ENCODE results near the gene ARHGAP30.

ARHGAP30 gene

DNA sequence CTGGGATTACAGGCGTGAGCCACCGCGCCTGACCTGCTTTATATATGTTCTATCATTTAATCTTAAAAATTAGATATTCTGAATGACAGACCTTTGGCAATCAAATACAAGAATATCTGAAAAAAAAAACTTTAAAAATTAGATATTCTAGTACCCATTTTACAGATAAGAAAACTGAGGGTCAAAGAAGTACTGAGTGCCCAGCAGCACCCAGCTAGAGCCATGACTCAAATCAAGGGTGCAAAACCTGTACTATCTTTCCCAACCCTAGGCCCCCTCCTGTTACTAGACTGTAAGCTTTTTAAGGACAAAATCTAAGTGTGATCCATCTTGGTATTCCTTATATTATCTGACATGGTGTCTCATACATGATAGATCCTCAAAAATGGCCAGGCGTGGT is 8.3 kb downstream of the ARHGAP30 start:
- FAIRE-seq (no peak), DNase-seq (ENCODE audit: insufficient read length) (no peak)
- TF ChIP-seq POLR2AphosphoS5 (IDR thresholded peaks at IDR 0.05; ENCODE audit: low read depth, low read length) (no peak), TAF1 (IDR thresholded peaks at IDR 0.05; ENCODE audit: borderline replicate concordance, low read depth, low read length) (no peak), POLR2A (IDR thresholded peaks at IDR 0.05; ENCODE audit: low read depth, low read length) (no peak)

DNA sequence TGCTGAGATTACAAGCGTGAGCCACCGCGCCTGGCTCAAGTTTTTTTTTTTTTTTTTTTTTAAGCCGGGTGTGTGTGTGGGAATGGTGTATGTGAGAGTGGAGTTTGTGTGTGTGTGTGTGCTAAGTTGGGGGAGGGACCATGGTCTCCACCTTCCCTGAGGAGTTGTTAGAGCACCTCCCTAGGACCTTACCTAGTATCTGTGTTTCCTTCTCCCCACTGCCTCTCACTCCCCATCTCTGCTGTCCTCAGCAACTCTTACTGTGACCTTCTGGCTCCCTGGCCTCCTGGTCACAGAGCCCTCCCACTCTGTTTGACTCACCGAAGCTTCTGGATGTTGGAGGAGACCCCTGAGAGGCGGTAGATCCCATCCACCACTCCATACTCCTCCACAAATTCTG is 10.4 kb downstream of the ARHGAP30 start:
- TF ChIP-seq POLR2A (IDR thresholded peaks at IDR 0.05; ENCODE audit: low read depth, low read length) (no peak), POLR2AphosphoS5 (IDR thresholded peaks at IDR 0.05; ENCODE audit: low read depth, low read length) (no peak), TAF1 (IDR thresholded peaks at IDR 0.05; ENCODE audit: borderline replicate concordance, low read depth, low read length) (no peak)
- FAIRE-seq: no peak

DNA sequence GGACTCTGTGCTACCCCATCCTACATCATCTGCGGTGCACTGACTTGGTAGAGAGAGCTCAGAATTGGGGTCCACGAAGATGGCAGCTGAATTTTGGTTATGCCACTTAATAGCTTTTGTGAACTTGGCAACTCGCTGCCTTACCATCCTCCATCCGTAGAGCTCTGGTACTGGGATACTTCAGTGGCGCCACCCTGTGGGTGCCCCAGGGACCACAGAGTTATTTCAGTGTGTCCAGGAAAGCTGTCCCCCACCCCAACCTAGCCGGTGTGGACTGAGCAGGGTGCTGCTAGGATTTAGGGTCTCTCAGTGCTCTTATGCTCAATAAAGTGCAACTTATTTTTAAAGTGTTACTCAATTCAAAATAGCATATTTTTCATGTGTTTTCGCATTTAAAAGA is 14.9 kb downstream of the ARHGAP30 start:
- TF ChIP-seq TAF1 (IDR thresholded peaks at IDR 0.05; ENCODE audit: borderline replicate concordance, low read depth, low read length) (no peak), POLR2A (IDR thresholded peaks at IDR 0.05; ENCODE audit: low read depth, low read length) (no peak), POLR2AphosphoS5 (IDR thresholded peaks at IDR 0.05; ENCODE audit: low read depth, low read length) (no peak)
- no peak for FAIRE-seq
- no peak for DNase-seq (ENCODE audit: insufficient read length)

More for the DNA sequence above, 10.4 kb downstream of the ARHGAP30 start:
- no peak for DNase-seq (ENCODE audit: insufficient read length)

DNA sequence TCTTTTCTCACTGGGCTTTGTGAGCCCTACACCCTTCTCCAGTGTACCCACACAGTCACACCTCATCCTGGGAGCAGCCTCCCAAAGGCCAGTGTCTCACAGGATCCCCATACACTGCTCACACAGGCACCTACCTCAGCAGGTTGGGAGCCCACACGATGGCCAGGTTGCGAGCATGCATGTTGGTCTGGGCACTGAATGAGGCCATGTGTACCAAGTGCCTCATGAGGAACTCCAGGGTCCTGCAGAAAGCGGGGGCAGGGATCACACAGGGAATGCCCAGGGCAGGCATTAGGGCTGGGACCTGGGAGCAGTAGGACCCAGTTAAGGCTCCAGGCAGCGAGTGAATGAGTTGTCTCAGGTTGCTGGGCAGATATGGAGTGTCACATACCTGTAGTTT is 15.5 kb downstream of the ARHGAP30 start:
- DNase-seq (ENCODE audit: insufficient read length) (no peak), FAIRE-seq (no peak)
- no peak for TF ChIP-seq POLR2A (IDR thresholded peaks at IDR 0.05; ENCODE audit: low read depth, low read length)
- TF ChIP-seq TAF1 (IDR thresholded peaks at IDR 0.05; ENCODE audit: borderline replicate concordance, low read depth, low read length): no peak
- no peak for TF ChIP-seq POLR2AphosphoS5 (IDR thresholded peaks at IDR 0.05; ENCODE audit: low read depth, low read length)

DNA sequence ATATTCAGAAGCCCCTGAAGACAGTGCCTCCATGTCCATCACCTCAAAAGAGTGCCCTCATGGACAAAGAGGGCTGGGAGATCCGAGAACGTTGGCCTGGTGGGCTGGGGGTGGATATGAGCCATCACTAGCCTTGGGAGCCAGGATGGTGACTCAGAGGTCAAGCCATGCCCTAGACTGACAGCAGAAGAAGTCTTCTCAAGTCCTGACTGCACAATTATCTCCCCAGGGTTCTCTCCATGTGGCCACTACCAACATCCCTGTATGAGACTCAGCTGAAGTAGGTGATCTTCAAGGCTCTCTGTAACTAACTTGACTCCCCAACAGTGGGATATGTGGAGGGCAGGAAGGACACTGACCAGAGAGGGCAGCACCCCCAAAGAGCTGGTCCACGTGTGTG is 16.8 kb downstream of the ARHGAP30 start:
- FAIRE-seq: no peak
- no peak for TF ChIP-seq POLR2AphosphoS5 (IDR thresholded peaks at IDR 0.05; ENCODE audit: low read depth, low read length)
- no peak for DNase-seq (ENCODE audit: insufficient read length)

DNA sequence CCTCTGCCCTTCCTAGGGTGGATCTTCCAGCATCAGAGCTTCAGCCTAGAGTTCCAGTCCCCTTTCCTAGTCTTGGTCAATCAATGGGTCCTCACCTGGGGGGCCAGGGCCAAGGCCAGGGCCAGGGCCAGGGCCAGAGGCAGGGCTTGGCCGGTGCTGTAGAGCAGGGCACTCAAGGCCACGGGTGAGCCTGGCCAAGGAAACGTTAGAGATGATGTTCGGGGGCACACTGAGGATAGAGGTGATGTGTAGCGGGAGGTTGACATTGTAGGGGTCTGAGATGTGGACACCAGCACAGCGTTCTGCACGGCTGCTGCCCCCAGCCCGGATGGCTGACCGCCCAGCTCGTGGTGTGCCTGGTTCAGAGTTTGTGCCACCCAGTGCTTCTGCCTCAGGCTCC is 18.5 kb downstream of the ARHGAP30 start:
- FAIRE-seq (no peak), DNase-seq (ENCODE audit: insufficient read length) (no peak)
- no peak for TF ChIP-seq POLR2AphosphoS5 (IDR thresholded peaks at IDR 0.05; ENCODE audit: low read depth, low read length)
- TF ChIP-seq POLR2A (IDR thresholded peaks at IDR 0.05; ENCODE audit: low read depth, low read length): no peak
- TF ChIP-seq TAF1 (IDR thresholded peaks at IDR 0.05; ENCODE audit: borderline replicate concordance, low read depth, low read length): no peak

DNA sequence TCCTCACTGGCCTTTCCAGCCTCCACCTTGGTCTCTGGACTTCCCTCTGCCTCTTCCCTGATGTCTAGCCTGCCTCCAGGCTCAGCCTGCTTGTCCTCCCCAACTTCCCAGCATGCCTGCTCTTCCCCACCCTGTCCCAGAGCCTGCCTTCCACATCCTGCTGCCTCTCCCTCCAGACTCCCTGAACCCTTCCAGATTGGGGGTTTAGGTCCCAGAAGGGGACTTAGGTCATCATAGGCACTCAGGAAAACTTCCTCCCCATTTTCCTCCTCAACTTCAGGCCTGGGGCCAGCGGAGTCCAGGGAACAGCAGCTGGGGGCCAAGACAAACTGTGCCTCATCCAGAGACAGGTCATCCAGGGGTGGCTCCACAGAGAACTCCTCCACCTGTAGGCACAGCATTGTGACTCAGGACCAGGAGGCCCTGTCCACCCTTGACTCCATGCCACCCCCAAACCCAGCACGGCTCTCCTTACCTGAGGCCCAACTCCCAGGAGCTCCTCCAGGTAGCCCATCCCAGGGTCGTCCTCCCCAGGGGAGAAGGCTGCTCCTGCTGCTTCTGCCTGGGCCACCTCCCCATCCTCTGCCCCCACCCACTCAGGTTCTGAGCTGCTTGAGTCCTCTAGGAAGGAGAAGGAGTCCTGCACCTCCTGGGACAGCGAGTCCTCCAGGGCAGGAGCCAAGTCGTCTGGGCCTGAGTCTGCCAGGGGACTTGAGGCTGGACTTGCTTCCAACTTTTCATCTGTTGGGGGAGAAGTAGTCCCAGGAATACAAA is 20.6 kb downstream of the ARHGAP30 start:
- no peak for DNase-seq (ENCODE audit: insufficient read length)
- TF ChIP-seq TAF1 (IDR thresholded peaks at IDR 0.05; ENCODE audit: borderline replicate concordance, low read depth, low read length) (no peak), POLR2AphosphoS5 (IDR thresholded peaks at IDR 0.05; ENCODE audit: low read depth, low read length) (no peak), POLR2A (IDR thresholded peaks at IDR 0.05; ENCODE audit: low read depth, low read length) (no peak)
- no peak for FAIRE-seq

DNA sequence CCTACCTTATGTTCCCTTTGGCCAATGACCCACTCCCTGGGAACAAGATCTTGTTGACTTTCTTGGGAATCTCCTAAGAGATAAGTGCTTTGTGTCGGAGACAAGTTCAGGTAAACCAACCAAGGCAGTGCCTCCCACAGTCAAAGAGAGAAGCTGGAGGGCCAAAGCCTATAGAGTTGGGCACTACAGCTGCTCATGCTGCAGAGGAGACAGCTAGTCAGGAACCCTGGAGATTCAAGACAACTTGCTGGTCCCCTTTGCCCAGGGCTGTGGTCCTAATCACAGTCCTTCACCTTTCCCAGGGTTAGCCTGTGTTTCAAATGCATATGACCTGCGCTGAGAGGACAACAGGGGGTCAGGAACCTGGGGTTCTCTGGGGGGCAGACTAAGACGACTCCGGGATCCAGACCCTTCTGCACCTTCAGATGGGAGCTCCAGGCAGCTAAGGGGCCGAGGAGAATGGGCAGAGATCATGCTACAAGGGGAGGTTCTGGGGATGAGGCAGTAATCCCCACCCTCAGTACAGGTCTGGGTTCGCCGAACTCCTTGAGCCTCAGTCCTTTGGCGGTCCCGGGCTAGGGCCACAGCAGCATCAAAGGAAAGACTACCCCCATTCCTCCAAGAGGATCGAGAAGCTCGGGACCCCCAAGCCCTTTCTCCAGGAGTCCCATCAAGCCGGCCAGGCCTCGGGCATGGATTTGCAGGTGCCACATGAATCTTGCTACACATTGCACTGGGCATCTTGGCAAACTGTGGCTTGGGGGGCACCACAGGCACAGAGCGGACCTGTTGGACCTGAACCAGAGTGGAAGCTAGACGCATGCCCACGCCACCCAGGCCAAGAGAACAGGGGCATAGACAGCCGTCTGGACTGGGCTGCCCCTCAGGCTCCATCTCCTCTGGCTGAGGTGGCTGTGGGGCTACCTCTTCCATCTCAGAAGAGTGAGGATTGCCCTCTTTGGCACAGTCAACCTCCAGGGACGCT is 22.0 kb downstream of the ARHGAP30 start:
- no peak for FAIRE-seq
- TF ChIP-seq POLR2AphosphoS5 (IDR thresholded peaks at IDR 0.05; ENCODE audit: low read depth, low read length): 0 out of 2 replicates have a peak, but pooled peaks have one; percentile 42
- TF ChIP-seq POLR2A (IDR thresholded peaks at IDR 0.05; ENCODE audit: low read depth, low read length): peak; percentile 35; the same call in 1 of the 2 replicates
- TF ChIP-seq TAF1 (IDR thresholded peaks at IDR 0.05; ENCODE audit: borderline replicate concordance, low read depth, low read length): no peak
- no peak for DNase-seq (ENCODE audit: insufficient read length)

DNA sequence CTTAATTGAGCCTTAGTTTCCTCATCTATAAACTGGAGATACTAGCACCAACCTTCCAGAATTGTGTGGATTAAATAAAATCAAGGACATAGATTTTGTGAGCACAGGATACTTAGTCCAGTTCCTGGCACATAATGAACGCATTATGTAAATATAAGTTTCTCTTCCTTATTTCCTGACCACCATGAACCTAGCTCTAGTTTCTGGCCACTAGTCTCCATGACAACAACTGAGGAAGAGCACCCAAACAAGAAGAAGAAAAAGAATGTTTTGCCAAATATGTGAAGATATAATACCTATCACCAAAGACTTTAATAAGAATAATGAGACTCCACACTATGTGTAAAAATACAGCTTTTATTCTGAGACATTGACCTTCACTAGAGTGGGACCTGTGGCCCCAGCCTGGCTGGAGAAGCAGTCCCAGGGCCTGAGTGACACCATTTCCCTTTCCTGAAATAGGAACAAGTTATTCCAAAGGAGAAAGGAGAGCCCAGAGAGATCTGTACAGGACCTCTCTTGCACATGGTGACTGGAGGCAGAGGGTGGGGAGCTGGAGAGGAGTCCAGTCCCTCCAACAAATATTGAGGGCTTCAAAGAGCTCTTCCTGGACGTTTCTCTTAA is 23.0 kb downstream of the ARHGAP30 start:
- peak; percentile 76 for FAIRE-seq
- DNase-seq (ENCODE audit: insufficient read length): no peak
- TF ChIP-seq TAF1 (IDR thresholded peaks at IDR 0.05; ENCODE audit: borderline replicate concordance, low read depth, low read length): no peak

DNA sequence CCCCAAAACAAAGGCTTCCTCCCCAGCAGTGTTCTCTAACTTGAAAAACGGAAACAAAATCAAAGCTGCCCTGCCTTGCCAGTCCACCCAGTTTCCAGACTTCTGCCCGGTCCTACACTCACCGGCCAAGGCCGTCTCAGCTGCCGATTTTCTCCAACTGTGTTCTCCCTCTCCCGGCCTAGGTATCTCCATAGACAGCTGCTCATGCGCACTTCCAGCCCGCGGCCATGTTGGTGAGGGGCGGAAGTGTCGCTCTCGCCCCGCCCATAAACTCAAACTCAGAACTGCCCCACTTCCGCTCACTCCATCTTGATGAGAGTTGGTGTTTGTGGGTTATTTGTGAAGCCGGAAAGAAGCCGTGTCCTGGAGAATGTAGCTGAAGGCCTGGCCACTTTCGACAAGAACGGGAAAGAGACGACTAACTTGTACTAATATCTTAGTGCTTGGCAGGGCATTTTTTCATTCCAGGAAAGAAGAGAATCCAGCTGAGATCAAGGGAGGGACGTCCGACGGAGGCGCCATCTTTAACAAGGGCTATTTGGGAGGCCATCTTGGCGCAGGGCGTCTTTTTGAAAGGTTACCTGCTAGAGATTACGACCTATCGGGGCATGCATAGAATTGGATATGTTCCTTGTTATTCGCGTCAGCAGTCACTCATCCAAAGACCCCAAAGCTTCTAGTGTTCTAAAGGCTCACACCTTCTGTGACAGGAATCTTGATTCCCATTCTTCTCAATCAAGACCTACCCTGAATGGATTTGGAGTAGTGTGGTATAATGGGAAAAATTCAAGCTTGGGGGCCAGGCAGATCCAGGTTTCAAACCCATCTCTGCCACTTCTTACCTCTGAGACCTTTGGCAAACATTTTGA is 23.7 kb downstream of the ARHGAP30 start, which contains the start of gene USF1:
USF1 (minus strand) TSS at position 242 of the 869 bp plus-strand sequence. CDS start 2,702 bp downstream, outside the sequence.
- TF ChIP-seq POLR2AphosphoS5 (IDR thresholded peaks at IDR 0.05; ENCODE audit: low read depth, low read length): peak; percentile 77
- TF ChIP-seq POLR2A (IDR thresholded peaks at IDR 0.05; ENCODE audit: low read depth, low read length): peak; percentile 75; the same call in 1 of the 2 replicates
- peak; percentile 79 for TF ChIP-seq TAF1 (IDR thresholded peaks at IDR 0.05; ENCODE audit: borderline replicate concordance, low read depth, low read length)
- DNase-seq (ENCODE audit: insufficient read length) (peak; percentile 79), FAIRE-seq (peak; percentile 97)

All from GM12892 (cell line).